ENCODE measurements around the gene RAMACL.

The RAMACL gene

GRCh38 chr6:166567107-166567506, 19.4 kb downstream of the RAMACL start:
- TF ChIP-seq, protein P1, sequence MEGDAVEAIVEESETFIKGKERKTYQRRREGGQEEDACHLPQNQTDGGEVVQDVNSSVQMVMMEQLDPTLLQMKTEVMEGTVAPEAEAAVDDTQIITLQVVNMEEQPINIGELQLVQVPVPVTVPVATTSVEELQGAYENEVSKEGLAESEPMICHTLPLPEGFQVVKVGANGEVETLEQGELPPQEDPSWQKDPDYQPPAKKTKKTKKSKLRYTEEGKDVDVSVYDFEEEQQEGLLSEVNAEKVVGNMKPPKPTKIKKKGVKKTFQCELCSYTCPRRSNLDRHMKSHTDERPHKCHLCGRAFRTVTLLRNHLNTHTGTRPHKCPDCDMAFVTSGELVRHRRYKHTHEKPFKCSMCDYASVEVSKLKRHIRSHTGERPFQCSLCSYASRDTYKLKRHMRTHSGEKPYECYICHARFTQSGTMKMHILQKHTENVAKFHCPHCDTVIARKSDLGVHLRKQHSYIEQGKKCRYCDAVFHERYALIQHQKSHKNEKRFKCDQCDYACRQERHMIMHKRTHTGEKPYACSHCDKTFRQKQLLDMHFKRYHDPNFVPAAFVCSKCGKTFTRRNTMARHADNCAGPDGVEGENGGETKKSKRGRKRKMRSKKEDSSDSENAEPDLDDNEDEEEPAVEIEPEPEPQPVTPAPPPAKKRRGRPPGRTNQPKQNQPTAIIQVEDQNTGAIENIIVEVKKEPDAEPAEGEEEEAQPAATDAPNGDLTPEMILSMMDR (IDR thresholded peaks at IDR 0.05; ENCODE audit: insufficient read depth, missing control alignments) = no peak
- DNase-seq (ENCODE audit: insufficient read length, low spot score) (no peak), FAIRE-seq (no peak)

GRCh38 chr6:166566026-166567011, 20.2 kb downstream of the RAMACL start:
- DNase-seq (ENCODE audit: insufficient read length, low spot score) = no peak
- FAIRE-seq = no peak
- TF ChIP-seq, protein P1 (IDR thresholded peaks at IDR 0.05; ENCODE audit: insufficient read depth, missing control alignments) = no peak

- DNase-seq (ENCODE audit: insufficient read length, low spot score) (no peak), FAIRE-seq (no peak)
- TF ChIP-seq, protein P1 (IDR thresholded peaks at IDR 0.05; ENCODE audit: insufficient read depth, missing control alignments) = no peak
These were observed 21.2 kb downstream of the RAMACL start for GRCh38 chr6:166565084-166565967.

DNA sequence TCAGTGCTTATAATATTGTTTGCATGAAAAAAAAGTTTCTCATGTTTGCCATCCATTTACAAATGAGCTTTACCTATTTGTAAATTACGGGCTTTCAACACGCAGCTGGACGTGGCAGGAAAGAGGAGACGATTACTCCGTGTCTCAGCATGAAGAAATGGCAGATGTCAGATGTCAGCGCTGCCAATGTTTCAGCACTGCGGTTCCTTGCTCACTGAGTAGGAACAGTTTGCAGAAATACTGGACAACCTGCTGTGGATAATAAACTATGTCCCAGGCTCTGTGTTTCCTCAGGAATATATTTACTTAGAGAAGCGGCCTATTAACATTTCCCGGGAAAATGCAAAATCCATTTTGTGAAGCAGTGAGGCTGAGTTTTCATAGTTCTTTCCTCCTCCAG, 22.7 kb downstream of the RAMACL start:
- no peak for DNase-seq (ENCODE audit: insufficient read length, low spot score)
- no peak for FAIRE-seq
- TF ChIP-seq, protein P1 (IDR thresholded peaks at IDR 0.05; ENCODE audit: insufficient read depth, missing control alignments) = no peak

- FAIRE-seq (no peak), DNase-seq (ENCODE audit: insufficient read length, low spot score) (no peak)
- TF ChIP-seq, protein P1 (IDR thresholded peaks at IDR 0.05; ENCODE audit: insufficient read depth, missing control alignments) = no peak
These were observed 23.3 kb downstream of the RAMACL start for GRCh38 chr6:166563200-166563599.

DNA sequence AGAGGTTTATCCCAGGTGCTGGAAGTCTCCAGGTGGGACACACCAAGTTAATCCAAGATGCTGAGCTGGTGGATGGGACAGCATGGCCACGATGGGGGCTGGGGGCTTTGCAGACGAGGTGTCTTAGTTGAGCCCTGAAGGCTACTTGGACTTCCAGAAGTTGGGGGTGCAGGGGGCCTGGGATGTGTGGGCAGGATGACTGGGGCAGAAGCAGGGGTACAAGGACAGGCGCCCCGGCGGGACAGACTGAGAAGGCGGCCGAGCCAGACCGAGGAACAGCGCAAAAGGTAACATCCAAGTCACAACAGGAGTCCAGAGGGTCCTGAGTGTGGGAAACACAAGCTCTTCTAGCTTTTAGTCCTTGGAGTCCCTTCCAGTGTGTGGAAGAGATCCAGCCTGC, 23.8 kb downstream of the RAMACL start:
- TF ChIP-seq, protein P1 (IDR thresholded peaks at IDR 0.05; ENCODE audit: insufficient read depth, missing control alignments) = no peak
- DNase-seq (ENCODE audit: insufficient read length, low spot score) (no peak), FAIRE-seq (no peak)

All from D721Med (cell line).